ENCODE data around the gene DNAJB12. TPM values are rescaled to one million over a fixed set of nuclear protein-coding genes. Genes with fewer than 3 reads are reported as not detected.
"Not testable (repeated sequence)": the region's sequence is repeated elsewhere in the genome, so short reads cannot be mapped to it uniquely, and the experiment has no call there.

Gene DNAJB12
- total RNA-seq, 1 experiment from 2014 or later: 25.8 TPM

- Histone ChIP-seq H3K4me1 (ENCODE audit: control insufficient read depth in 1 of 2, insufficient read depth in 2 of 2, low read length in 2 of 2) (peaks cover 37 to 75% of the 10 kb centered on the region in 2 experiments), H3K4me3 (replicated peaks in 1 of 2; ENCODE audit: low read depth in 1 of 2, low read length in 2 of 2) (peak overlapping the region; percentile 58 to 64)
Measured at GRCh38 chr10:72296829-72297280, 57.9 kb downstream of the DNAJB12 start.

GRCh38 chr10:72295330-72295910, 59.3 kb downstream of the DNAJB12 start:
- DNase-seq (ENCODE audit: low read depth, low spot score) (no peak), ATAC-seq (no peak)
- Histone ChIP-seq H3K9me3 (ENCODE audit: control insufficient read depth in 1 of 2, insufficient read depth in 1 of 2, low read depth in 1 of 2, low read length in 2 of 2) (no peaks in the 10 kb centered on the region), H3K4me3 (replicated peaks in 1 of 2; ENCODE audit: low read depth in 1 of 2, low read length in 2 of 2) (no peak overlapping the region), H3K36me3 (ENCODE audit: control insufficient read depth in 1 of 2, insufficient read depth in 2 of 2, low read length in 2 of 2) (no peaks in the 10 kb centered on the region), H3K27me3 (ENCODE audit: insufficient read depth, low read length) (no peaks in the 10 kb centered on the region), H3K79me2 (ENCODE audit: insufficient read depth, low read length) (no peaks in the 10 kb centered on the region), H3K9me2 (ENCODE audit: insufficient read depth) (no peaks in the 10 kb centered on the region), H2AFZ (ENCODE audit: low read depth, low read length, poor library complexity, severe bottlenecking) (no peak overlapping the region), H3K9ac (ENCODE audit: low read length) (0 out of 2 replicates have a peak overlapping the region, but pooled peaks have one; percentile 87), H3K4me1 (ENCODE audit: control insufficient read depth in 1 of 2, insufficient read depth in 2 of 2, low read length in 2 of 2) (peaks cover 50 to 88% of the 10 kb centered on the region in 2 experiments), H3K4me2 (ENCODE audit: low read length) (peak overlapping the region; percentile 76), H4K20me1 (ENCODE audit: insufficient read depth) (no peaks in the 10 kb centered on the region), H3K27ac (ENCODE audit: low read depth, low read length) (peak overlapping the region; percentile 98)
- no TSS peak for BruUV-seq (replicated peaks)
- POLR2A ChIA-PET: interaction anchor here (11.2 to 15.0 kb wide), 3 partner anchors 18 to 33 kb away, joined by 160 to 371 read pairs (median 180); partner anchors contain the start of gene DDIT4
- intact Hi-C loops (cut with micrococcal nuclease): no loop called here
- RAD21 ChIA-PET (ENCODE audit: low non-redundant PET in 1 of 2, low total read pairs in 2 of 2, uncharacterized antibody in 2 of 2, unreplicated experiment in 2 of 2): interaction anchor here in 1 of 2 experiments (0.7 kb wide), 1 partner anchor 34 kb away, joined by 8 read pairs; no protein-coding TSS in a partner anchor
- TF ChIP-seq POLR2AphosphoS5 (IDR thresholded peaks at IDR 0.05; ENCODE audit: low read depth, low read length) (no peak), SIN3A (IDR thresholded peaks at IDR 0.05; ENCODE audit: low read depth) (no peak), ATF3 (IDR thresholded peaks at IDR 0.05) (no peak), POLR2A (IDR thresholded peaks at IDR 0.05; ENCODE audit: borderline replicate concordance, extremely low read depth, insufficient read depth, insufficient read length) (peak; percentile 4)
- CTCF ChIA-PET: no interaction called here

More at GRCh38 chr10:72296829-72297280, 57.9 kb downstream of the DNAJB12 start:
- H3K27ac ChIP-seq (ENCODE audit: low read depth, low read length): peak overlapping the region; percentile 98
- ATAC-seq; BruUV-seq (replicated peaks); H3K36me3 ChIP-seq (ENCODE audit: control insufficient read depth in 1 of 2, insufficient read depth in 2 of 2, low read length in 2 of 2); H3K9me3 ChIP-seq (ENCODE audit: control insufficient read depth in 1 of 2, insufficient read depth in 1 of 2, low read depth in 1 of 2, low read length in 2 of 2); H3K9me2 ChIP-seq (ENCODE audit: insufficient read depth); intact Hi-C loops (cut with micrococcal nuclease); H2AFZ ChIP-seq (ENCODE audit: low read depth, low read length, poor library complexity, severe bottlenecking); H3K79me2 ChIP-seq (ENCODE audit: insufficient read depth, low read length); DNase-seq (ENCODE audit: low read depth, low spot score); H4K20me1 ChIP-seq (ENCODE audit: insufficient read depth); H3K27me3 ChIP-seq (ENCODE audit: insufficient read depth, low read length): not testable (repeated sequence)
- peak overlapping the region; percentile 87 for H3K9ac ChIP-seq (ENCODE audit: low read length)
- ChIA-PET CTCF (interaction anchor here (1.0 to 1.6 kb wide), 3 partner anchors 11 to 35 kb away, joined by 3 to 4 read pairs (median 3); no protein-coding TSS in a partner anchor), RAD21 (ENCODE audit: low non-redundant PET in 1 of 2, low total read pairs in 2 of 2, uncharacterized antibody in 2 of 2, unreplicated experiment in 2 of 2) (interaction anchor here (1.0 kb wide), 2 partner anchors 24 to 35 kb away, joined by 4 read pairs; no protein-coding TSS in a partner anchor), POLR2A (interaction anchor here (0.6 to 15.0 kb wide), 15 partner anchors 9 to 446 kb away, joined by 3 to 371 read pairs (median 7); partner anchors contain the start of genes DDIT4 and PSAP)
- peak overlapping the region; percentile 76 for H3K4me2 ChIP-seq (ENCODE audit: low read length)

Data from HCT116 (cell line).